TTC549 (cell line): Measurements from ENCODE around the gene PPIL1.

ENCODE experiments used
- FAIRE-seq: peaks from 2 replicates; lab custom pipeline; 2012; peaks lifted over from hg19 to GRCh38; lab: Jason Lieb, UNC

The PPIL1 gene

DNA sequence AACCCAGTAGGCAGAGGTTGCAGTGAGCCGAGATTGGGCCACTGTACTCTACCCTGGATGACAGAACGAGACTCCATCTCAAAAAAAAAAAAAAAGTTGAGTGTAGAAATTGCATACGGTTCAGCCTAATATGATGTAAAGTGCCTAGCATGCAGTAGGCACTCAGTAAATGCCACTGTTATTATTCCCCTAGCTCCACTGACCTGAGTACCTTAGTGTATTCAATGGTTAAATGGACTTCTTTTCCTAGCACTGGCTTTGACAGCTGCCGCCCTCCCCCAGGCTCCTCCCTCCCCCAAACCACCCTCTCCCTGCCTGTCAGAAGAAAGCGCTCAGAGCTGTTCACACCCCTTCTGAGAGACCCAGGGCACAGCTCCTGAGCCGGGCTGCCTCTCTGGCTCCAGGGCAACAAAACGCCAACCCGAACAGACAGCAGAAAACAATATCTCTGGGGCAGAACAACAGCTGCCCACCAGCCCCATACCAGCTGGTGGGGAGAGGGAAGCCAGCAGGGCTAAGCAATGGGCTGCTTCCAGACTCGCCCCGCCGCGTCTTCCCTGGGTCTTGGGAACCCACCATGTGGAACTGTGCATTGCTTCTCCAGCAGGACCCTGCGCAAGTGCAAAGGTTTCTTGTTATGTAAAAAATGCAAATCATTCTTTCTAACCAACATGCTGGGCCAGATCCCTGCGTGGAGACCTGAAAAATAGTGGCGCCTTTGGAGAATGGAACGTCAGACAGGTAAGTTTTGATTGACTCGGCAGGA, 39.8 kb downstream of the PPIL1 start:
- FAIRE-seq: no peak

GRCh38 chr6:36833182-36833789, 41.3 kb downstream of the PPIL1 start:
- no peak for FAIRE-seq

- FAIRE-seq: no peak
Measured at GRCh38 chr6:36832313-36832712, 42.3 kb downstream of the PPIL1 start.

DNA sequence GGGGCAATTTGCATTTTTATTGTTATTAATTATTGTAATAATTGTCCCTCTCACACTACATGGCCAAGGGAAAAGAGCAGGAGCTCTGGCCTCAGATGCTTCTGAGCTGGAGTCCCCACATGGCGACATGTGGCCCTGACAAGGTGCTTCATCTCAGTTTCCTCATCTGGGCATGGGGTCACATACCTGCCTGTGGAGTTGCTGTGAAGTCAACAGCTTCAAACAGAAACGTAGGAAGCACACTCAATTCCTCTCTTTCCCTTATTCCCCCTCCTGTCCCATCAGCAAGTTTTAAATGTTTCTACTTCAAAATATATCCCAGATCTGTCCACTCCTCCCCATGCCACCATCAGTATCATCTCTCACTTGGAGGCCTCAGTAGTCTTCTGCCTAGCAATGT, 44.0 kb downstream of the PPIL1 start:
- no peak for FAIRE-seq

DNA sequence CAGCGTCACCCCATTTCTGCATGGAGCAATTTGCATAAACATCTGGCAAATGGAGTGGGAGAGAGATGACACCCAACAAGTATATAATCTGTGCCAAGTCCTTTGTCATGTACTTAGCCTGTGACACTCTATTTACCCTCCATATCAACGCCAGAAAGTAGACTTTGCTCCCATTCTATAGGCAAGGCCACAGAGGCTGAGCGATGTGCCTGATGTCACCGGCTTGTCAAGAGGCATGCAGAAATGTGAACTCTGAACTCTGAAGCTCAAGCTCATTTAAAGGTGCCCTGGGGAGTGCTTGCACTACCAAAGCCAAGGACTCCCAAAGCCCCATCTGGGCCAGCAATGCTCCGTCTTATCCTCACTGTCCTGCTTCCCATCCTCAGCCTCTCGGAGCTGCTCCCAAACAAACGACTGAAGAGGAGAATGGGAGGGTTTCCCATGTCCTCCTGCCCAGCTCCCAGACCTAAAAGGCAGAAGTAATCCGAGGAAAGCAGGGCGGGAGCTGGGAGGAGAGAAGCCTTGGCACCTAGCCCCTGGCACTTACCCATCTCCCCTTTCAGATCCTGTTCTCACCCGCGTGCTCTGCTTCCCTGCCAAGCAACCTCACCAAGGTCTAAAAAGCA, 44.6 kb downstream of the PPIL1 start:
- no peak for FAIRE-seq

DNA sequence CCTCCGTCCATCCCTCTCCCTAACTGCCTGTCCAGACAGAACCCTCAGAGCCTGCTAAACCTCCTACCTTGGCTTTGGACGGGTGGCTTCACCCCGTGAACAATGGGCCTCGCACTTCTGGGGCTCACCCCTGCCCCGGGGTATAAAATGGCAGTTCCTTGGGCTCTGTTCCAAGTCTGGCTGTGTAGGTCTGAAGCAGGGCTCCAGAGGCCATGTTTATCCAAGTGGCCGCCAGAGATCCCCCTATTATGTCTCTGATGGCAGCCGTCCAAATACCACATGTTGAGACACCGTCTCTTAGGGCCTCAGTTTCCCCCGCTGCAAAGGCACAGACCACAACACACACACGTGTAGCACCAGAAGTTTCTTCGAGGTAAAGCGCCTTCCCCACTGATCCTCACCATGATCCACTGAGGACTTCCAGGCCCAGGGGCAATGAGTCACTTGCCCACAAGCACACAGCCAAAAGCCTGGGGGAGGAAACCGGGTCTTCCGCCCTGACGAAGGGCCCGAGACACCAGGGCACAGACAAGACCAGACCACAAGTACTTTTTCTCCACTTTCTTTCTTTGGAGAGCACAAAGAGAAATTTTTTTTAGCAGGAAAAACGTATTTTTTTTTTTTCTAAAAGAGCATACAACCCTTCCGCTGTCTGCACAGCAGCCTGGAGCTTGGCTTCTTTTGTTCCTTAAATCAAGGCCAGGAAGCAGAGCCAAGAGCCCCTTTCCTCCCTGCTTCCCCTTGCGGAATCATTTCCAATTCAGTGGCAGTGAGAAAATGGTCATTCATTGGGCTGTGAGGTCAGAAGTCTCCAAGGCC, 47.1 kb downstream of the PPIL1 start:
- FAIRE-seq: no peak

DNA sequence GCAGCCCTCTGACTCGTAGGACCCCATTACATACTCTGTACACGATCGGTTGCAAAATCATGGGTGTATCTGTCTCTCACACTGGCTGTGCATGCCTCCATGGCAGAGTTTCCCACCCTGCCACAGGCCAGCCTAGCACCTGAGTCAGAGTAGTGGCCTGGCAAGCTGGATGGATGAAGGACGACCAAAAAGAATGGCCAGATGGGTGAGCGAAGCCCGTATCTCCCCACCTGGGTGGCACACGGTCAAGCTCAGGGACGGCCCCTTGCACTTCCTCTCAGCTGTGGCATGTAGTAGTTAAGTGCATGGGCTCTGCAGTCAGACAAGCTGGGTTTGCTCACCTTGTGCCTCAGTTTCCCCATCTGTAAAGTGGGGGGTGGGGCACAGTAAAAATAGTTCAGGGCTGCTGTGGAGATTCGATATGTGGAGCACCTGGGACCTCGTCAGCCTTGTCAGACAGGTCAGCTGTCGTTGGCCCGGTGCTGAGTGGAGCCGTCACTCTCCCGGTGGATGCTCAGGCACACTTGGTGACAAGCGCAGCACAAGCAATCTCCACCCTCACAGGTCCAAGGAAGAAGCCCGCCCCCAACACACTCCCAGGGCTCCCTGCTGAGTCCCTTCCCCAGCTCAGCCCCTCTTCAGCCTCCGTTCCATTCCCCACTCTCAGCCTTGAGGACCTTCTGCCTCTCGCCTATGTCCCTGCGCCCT, 47.9 kb downstream of the PPIL1 start:
- no peak for FAIRE-seq

DNA sequence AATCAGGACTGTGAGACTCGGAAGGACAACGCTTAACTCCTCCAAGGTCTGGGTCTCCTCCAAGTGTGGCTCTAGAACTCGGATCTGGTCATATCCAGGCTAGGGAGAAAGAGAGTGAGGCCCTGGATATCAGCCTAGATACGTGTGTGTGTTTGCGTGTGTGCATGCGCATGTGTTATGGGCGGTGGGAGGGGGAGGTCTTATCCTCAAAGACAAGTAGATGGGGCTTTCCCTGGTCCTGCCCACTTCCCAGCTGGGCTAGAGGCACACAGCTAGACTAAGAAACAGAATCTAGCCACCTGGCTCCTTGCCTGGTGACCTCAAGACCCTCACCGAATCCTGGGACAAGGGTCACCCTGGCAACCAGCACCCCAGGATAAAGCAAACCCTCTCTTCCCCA, 48.6 kb downstream of the PPIL1 start:
- FAIRE-seq: no peak

DNA sequence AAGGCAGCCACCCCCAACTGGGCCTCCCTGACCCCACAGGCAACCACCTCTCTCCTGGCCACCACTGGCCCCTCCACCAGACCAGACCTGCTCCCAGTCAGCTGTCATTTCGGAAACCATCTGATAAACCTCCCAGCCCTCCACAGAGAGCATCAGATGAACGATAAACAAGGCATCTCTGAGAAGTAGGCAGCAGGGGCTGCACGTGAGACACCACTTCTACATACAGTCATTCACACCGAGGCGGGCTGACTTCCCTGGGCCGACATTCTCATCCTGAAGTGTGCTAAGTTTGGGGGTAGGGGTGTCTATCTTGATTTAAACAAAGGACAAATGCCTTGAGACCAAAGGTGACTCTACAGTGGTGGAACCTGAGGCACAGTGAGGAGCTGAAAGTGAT, 49.2 kb downstream of the PPIL1 start:
- no peak for FAIRE-seq

DNA sequence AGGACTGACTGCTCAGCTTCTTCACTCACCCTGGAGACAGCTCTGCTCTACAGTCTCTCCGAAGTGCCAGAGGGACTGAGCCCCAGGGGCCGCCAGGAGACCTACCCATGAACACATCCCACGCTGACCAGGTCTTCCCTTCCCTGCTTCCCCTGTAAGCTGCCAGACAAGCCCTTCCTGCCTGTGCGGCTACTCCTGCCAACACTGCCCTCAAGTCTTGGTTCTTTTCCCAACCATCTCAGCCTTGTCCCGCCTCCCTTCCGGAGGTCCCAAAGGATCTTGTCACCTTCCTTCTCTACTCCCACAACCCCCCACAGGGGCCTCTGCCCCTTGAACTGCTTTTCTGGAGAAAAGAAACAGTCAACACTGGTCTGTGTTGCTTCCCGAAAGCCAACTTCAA, 50.4 kb downstream of the PPIL1 start:
- FAIRE-seq: no peak

- FAIRE-seq: no peak
Measured at GRCh38 chr6:36823421-36824096, 51.0 kb downstream of the PPIL1 start.

DNA sequence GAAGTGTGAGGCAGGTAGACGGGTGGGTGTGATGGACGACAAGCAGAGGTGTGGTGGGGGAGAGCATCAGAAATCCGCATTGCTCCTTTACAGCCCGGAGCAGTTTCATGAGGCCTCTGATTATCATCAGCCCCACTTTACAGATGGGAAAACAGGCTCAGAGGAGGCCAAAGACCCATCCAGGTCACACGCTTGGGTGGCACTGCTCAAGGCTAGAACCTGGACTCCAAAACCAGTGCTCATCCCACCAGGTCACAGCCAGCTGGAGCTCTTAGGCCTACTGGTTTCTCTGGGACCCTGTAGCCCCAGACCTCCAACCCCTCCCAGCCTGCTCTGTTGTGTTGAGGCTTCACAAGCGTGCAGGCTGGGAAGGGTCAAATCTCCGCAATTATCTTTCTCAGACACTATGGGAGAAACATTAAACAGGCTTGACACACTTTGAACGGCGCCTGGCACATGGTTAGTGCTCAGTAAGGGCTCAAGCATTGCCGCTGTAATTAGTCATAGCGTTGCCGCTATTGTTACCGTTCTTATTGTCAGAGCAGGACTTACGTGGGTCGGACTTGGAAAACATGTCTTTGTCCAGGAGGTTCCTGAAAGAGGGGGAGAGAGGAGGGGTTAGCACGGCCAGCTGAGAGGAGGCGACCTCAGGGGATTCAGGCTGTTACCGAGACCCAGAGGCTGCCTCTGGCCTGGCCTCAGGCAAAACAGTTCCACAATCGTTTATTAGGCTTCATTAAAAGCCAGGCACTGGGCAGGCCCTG, 51.9 kb downstream of the PPIL1 start:
- no peak for FAIRE-seq

GRCh38 chr6:36821581-36822335, 52.8 kb downstream of the PPIL1 start:
- no peak for FAIRE-seq

DNA sequence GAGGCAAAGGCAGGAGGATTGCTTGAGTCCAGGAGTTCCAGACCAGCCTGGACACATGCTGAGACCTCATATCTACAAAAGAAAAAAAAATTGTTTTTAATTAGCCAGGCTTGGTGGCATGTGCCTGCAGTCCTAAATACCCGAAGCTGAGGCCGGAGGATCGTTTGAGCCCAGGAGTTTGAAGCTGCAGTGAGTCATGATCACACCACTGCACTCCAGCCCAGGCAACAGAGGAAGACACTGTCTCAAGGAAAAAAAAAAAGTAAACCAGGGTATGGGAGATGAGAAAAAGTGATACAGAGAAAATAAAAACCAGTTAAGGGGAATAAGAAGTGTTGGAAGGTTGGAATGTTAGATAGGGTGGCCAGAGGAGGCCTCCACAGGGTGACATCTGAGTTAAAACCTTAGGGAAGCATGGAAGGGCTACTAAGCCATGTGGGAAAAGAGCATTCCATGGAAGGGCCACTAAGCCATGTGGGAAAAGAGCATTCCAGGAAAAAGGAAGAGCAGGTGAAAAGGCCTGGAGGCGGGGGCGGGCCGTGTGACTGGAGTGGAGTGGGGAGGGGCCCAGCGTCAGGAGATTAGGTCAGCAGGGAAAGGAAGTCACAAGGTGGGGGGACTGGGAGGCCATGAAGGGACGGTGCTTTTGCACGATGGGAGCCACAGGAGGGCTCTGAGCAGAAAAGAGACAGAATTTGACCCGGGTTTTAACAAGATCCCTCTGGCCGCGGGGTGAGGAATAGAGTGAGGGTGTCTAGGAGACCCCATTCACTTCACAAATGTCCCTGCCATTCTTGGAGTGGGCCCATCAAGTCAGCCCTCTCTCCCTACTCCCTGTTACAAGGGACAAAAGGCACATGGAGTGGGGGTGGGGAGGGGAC, 53.7 kb downstream of the PPIL1 start:
- FAIRE-seq: no peak

DNA sequence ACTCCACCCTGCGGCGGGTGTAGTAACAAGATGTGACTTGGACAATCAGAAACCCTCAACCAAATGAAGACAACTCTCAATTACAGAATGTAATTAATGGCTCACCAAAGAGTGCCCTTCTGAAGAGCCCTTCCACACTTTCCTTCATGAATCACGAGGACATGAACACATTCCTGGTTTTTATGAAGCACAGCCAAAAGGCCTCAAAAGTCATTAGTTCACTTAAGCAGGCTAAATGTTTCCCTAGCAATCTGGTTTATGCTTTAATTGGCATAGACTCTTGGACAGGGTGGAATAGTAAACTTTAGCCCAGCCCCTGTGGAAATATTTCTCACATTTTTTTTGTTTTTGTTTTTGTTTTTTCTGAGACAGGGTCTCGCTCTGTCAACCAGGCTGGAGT, 55.8 kb downstream of the PPIL1 start:
- FAIRE-seq: no peak

DNA sequence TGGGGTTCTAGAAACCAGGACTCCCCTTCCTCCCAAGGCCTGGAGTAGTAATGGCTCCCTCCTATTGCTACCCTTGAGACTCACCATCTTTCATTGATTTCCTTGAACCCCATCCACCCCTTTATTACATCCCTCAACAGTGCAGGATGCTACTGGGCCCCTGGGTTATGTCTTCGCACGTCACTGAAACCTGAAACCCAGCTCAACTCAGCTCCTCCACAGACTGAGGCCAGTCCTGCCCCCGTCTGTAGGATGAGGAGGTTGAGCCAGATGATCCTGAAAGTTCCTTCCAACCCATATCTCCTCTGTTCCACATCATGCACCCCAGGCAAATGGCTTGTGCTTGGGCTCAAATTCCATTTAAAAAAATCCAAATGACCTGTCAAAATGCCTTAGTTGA, 56.8 kb downstream of the PPIL1 start:
- no peak for FAIRE-seq

DNA sequence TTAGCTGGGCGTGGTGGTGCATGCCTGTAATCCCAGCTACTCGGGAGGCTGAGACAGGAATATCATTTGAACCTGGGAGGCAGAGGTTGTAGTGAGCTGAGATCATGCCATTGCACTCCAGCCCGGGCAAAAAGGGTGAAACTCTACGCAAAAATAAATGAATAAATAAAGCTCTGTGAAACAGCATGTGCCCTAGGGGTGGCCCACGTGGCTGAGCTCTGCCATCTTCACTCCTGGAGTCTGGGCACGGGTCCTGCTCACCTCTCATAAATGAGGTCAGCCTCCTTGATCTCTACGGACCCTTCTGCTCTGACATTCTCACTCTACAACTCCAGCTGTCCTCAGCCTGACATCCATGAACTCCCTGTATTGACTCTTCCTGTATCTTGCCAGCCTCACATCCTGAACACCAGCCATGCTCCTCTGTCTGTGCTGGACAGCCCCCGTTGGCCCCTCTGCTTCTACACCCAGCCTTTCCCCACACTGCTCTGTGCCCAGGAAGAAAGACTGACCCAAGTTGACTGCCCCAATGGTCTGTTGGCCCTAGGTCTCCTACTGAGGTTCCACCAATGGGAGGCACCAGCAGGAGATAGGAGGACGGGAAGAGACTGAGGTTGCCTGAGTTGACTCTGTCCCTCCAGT, 57.3 kb downstream of the PPIL1 start:
- no peak for FAIRE-seq

DNA sequence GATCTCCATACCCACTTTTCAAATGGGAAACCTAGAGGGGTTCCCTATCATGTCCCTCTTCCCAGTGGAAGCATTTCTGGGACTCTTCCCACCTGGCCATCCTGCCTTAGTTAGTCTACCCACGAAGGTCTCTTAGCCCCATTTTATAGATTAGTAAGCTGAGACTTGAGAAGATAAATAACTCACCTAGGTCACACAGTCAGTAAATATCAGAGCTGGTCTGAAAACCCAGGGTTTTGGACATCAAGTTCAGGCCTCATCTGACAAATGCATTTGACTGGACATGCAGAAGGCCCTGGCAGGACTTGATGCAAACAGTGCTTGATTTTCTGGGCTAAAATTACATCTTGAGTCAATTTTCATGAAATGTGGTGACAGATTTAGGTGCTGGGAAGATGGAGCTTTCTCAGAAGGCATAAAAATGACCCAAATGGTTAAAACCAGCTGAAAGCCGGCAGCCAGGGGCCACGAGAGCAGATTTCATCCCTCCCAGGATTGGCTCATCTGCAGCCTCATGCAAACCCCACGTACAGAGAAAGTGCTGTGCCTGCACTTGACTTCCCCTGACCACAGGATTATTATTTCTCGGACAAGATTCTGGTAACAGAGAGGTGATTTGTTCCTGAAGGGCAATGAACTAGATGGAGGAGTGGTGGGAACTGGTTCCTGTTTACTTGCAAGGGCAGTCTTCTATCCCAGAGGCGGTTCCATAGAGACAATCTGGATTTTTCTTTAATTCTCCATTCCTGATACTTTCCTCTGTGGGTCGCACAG, 58.5 kb downstream of the PPIL1 start:
- no peak for FAIRE-seq
